HepG2 (cell line): ENCODE results near the gene TPI1. TPM values are rescaled to one million over a fixed set of nuclear protein-coding genes. Genes with fewer than 3 reads are reported as not detected.

Source experiments
- CBFB ChIP-seq: sonication (generic); formaldehyde crosslinking; IDR thresholded peaks from 2 replicates; pipeline ENCODE4 v1.4.0; 2020; ENCODE audit warnings: missing genetic modification reagents
- CCDC6 ChIP-seq: sonication (generic); formaldehyde crosslinking; IDR thresholded peaks from 2 replicates; pipeline ENCODE4 v1.8.1; 2022; ENCODE audit warnings: mild to moderate bottlenecking, missing genetic modification reagents, moderate library complexity
- CSRNP2 ChIP-seq: sonication (generic); formaldehyde crosslinking; conservative IDR thresholded peaks from 2 replicates; pipeline ENCODE4 v1.8.0; 2022; ENCODE audit warnings: low read depth, missing genetic modification reagents
- KLF11 ChIP-seq: IDR thresholded peaks from 2 replicates; pipeline ENCODE4 v1.6.1; 2016; ENCODE audit warnings: missing compliant biosample characterization
- KLF9 ChIP-seq: IDR thresholded peaks from 2 replicates; pipeline ENCODE4 v1.6.1; 2016; ENCODE audit warnings: low read depth
- NPAS2 ChIP-seq: sonication (generic); formaldehyde crosslinking; IDR thresholded peaks from 2 replicates; pipeline ENCODE4 v1.8.0; 2022; ENCODE audit warnings: mild to moderate bottlenecking, missing genetic modification reagents, borderline replicate concordance
- PAWR ChIP-seq: sonication (generic); formaldehyde crosslinking; IDR thresholded peaks from 2 replicates; pipeline ENCODE4 v1.4.0; 2020; ENCODE audit warnings: missing genetic modification reagents, mild to moderate bottlenecking, borderline replicate concordance
- SP140L ChIP-seq: sonication (generic); formaldehyde crosslinking; IDR thresholded peaks from 2 replicates; pipeline ENCODE4 v1.4.0; 2020; ENCODE audit warnings: missing genetic modification reagents, borderline replicate concordance
- ZC3H4 ChIP-seq: sonication (generic); formaldehyde crosslinking; IDR thresholded peaks from 2 replicates; pipeline ENCODE4 v1.4.0; 2020; ENCODE audit warnings: missing genetic modification reagents, borderline replicate concordance
- ZNF30 ChIP-seq: sonication (generic); formaldehyde crosslinking; IDR thresholded peaks from 2 replicates; pipeline ENCODE4 v1.5.0; 2020; ENCODE audit warnings: mild to moderate bottlenecking, missing genetic modification reagents
- ZNF333 ChIP-seq: sonication (generic); formaldehyde crosslinking; IDR thresholded peaks from 2 replicates; pipeline ENCODE4 v1.4.0; 2020; ENCODE audit warnings: mild to moderate bottlenecking, missing genetic modification reagents, borderline replicate concordance
- ZNF44 ChIP-seq: sonication (generic); formaldehyde crosslinking; IDR thresholded peaks from 2 replicates; pipeline ENCODE4 v1.5.1; 2020; ENCODE audit warnings: mild to moderate bottlenecking, missing genetic modification reagents
- ZNF547 ChIP-seq: sonication (generic); formaldehyde crosslinking; IDR thresholded peaks from 2 replicates; pipeline ENCODE4 v1.5.1; 2020; ENCODE audit warnings: mild to moderate bottlenecking, missing genetic modification reagents
- ZNF569 ChIP-seq: sonication (generic); formaldehyde crosslinking; IDR thresholded peaks from 2 replicates; pipeline ENCODE4 v1.5.0; 2020; ENCODE audit warnings: mild to moderate bottlenecking, missing genetic modification reagents, moderate library complexity, borderline replicate concordance
- ZNF704 ChIP-seq: sonication (generic); formaldehyde crosslinking; IDR thresholded peaks from 2 replicates; pipeline ENCODE4 v1.8.1; 2023; ENCODE audit warnings: mild to moderate bottlenecking, inconsistent platforms, moderate library complexity, missing genetic modification reagents, borderline replicate concordance
- ZNF766 ChIP-seq: sonication (generic); formaldehyde crosslinking; IDR thresholded peaks from 2 replicates; pipeline ENCODE4 v1.5.0; 2020; ENCODE audit warnings: missing genetic modification reagents, borderline replicate concordance
- ZNF878 ChIP-seq: sonication (generic); formaldehyde crosslinking; IDR thresholded peaks from 2 replicates; pipeline ENCODE4 v1.8.1; 2023; ENCODE audit warnings: mild to moderate bottlenecking, missing genetic modification reagents, moderate library complexity
- ZSCAN12 ChIP-seq: sonication (generic); formaldehyde crosslinking; IDR thresholded peaks from 2 replicates; pipeline ENCODE4 v1.9.0; 2021; ENCODE audit warnings: mild to moderate bottlenecking, missing genetic modification reagents
- polyA plus RNA-seq, 8 experiments: library from polyadenylated mRNA; depleted of rRNA in 3 of 8; stranded (reverse) in 7 of 8; unstranded in 1 of 8; fragments of >200 nt; fragmentation: Illumina TruSeq in 4 of 8; extraction: Trizol in 4 of 8; gene quantifications; 2 replicates each; pipeline versions ENCODE4 v1.2.1 to v1.2.3, GENCODE V29; 2011 to 2016; ENCODE audit warnings: low read depth in 4 of 8, missing spikeins in 1 of 8, mixed read lengths in 1 of 8; ENCODE audit not compliant: insufficient read depth in 1 of 8
- total RNA-seq, 5 experiments: library from RNA; depleted of rRNA; stranded (reverse); fragments of >200 nt; fragmentation: Illumina TruSeq; extraction: Trizol; gene quantifications; 2 replicates each; pipeline ENCODE4 v1.2.3, GENCODE V29; 2016; ENCODE audit warnings: low read depth in 1 of 5
- TF ChIP-seq, protein P1 (sequence below): sonication (generic); formaldehyde crosslinking; IDR thresholded peaks from 2 replicates; pipeline ENCODE4 v1.4.0; 2020; ENCODE audit warnings: missing genetic modification reagents
- TF ChIP-seq, protein P2 (sequence below): sonication (generic); formaldehyde crosslinking; IDR thresholded peaks from 2 replicates; pipeline ENCODE4 v1.4.0; 2020; ENCODE audit warnings: missing genetic modification reagents
- TF ChIP-seq, protein P3 (sequence below): sonication (generic); formaldehyde crosslinking; IDR thresholded peaks from 2 replicates; pipeline ENCODE4 v1.5.0; 2020; ENCODE audit warnings: missing genetic modification reagents

TPI1 gene
- total and polyA plus RNA-seq, 2 of the 13 experiments (the other 11 are each of a cell fraction or from before 2014, with no cell fraction given) = 945 to 2,535 TPM

DNA sequence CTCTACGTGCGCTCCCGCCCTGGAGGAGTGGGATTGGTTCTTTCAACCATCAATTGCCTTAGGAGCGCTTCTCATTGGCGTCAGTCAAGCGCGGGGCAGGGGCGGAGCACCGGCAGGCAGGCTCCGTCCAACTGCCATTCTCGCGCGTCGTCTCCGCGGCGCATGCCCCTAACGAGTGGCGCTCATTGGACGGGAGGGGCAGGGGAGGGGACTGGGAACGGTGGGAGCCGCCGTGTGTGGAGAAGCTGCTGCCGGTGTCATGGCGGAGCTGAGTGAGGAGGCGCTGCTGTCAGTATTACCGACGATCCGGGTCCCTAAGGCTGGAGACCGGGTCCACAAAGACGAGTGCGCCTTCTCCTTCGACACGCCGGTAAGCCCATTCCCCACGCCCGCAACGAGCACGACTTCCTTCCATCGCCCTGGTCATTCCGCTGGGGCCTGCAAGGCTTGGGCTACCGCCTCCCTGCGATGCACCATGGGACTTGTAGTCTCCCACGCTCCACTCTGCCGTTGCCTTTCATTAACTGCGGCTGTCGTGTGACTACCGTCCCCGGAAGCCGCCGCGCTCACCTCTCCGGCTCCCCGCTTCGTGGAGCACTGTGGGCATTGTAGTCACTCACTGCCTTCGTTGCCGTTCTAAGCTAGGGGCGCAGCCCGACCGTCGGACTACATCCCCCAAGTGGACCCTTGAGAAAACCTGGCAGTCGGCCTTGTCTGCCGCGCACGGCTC, 15.2 kb upstream of the TPI1 start, which contains the start of gene USP5 (continued):
- peak; percentile 37; the same call in 1 of the 2 replicates for TF ChIP-seq ZNF704
- no peak for TF ChIP-seq ZNF44 (CRISPR knock-in tag)
- TF ChIP-seq ZNF766 (CRISPR knock-in tag) = 0 out of 2 replicates have a peak, but pooled peaks have one; percentile 22
- TF ChIP-seq ZSCAN12 (CRISPR knock-in tag) = no peak
- TF ChIP-seq, protein P1, sequence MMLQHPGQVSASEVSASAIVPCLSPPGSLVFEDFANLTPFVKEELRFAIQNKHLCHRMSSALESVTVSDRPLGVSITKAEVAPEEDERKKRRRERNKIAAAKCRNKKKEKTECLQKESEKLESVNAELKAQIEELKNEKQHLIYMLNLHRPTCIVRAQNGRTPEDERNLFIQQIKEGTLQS (CRISPR knock-in tag) = no peak; the same call in 1 of the 2 replicates
- TF ChIP-seq, protein P2, sequence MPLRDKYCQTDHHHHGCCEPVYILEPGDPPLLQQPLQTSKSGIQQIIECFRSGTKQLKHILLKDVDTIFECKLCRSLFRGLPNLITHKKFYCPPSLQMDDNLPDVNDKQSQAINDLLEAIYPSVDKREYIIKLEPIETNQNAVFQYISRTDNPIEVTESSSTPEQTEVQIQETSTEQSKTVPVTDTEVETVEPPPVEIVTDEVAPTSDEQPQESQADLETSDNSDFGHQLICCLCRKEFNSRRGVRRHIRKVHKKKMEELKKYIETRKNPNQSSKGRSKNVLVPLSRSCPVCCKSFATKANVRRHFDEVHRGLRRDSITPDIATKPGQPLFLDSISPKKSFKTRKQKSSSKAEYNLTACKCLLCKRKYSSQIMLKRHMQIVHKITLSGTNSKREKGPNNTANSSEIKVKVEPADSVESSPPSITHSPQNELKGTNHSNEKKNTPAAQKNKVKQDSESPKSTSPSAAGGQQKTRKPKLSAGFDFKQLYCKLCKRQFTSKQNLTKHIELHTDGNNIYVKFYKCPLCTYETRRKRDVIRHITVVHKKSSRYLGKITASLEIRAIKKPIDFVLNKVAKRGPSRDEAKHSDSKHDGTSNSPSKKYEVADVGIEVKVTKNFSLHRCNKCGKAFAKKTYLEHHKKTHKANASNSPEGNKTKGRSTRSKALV (CRISPR knock-in tag) = no peak
- TF ChIP-seq ZNF333 = peak; percentile 67; the same call in 1 of the 2 replicates
- TF ChIP-seq ZNF547 (CRISPR knock-in tag) = no peak
- no peak for TF ChIP-seq PAWR
- TF ChIP-seq CSRNP2 (CRISPR knock-in tag) = no peak
- no peak for TF ChIP-seq CCDC6 (CRISPR knock-in tag)
- TF ChIP-seq NPAS2 = no peak
- TF ChIP-seq KLF11 = no peak; the same call in 1 of the 2 replicates
- TF ChIP-seq, protein P3, sequence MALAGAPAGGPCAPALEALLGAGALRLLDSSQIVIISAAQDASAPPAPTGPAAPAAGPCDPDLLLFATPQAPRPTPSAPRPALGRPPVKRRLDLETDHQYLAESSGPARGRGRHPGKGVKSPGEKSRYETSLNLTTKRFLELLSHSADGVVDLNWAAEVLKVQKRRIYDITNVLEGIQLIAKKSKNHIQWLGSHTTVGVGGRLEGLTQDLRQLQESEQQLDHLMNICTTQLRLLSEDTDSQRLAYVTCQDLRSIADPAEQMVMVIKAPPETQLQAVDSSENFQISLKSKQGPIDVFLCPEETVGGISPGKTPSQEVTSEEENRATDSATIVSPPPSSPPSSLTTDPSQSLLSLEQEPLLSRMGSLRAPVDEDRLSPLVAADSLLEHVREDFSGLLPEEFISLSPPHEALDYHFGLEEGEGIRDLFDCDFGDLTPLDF = no peak; the same call in none of the 2 replicates
- TF ChIP-seq ZNF30 (CRISPR knock-in tag) = no peak
- TF ChIP-seq ZNF878 (CRISPR knock-in tag) = no peak
- TF ChIP-seq CBFB (CRISPR knock-in tag) = 0 out of 2 replicates have a peak, but pooled peaks have one; percentile 75
- no peak for TF ChIP-seq KLF9 (CRISPR knock-in tag)
- TF ChIP-seq SP140L (CRISPR knock-in tag) = no peak
- TF ChIP-seq ZNF569 (CRISPR knock-in tag) = no peak
- TF ChIP-seq ZC3H4 (CRISPR knock-in tag) = peak; percentile 26; the same call in 1 of the 2 replicates
